HepG2 (cell line): ENCODE measurements around the gene SLC28A1. TPM values are rescaled to one million over a fixed set of nuclear protein-coding genes. Genes with fewer than 3 reads are reported as not detected.

Source experiments
- ATF6 ChIP-seq: sonication (generic); formaldehyde crosslinking; conservative IDR thresholded peaks from 2 replicates; pipeline ENCODE4 v1.4.0; 2020; ENCODE audit warnings: missing genetic modification reagents
- ATF7 ChIP-seq, 2 experiments: fragments of 450-650 bp in 1 of 2; sonication (generic) in 1 of 2; formaldehyde crosslinking in 1 of 2; IDR thresholded peaks; 2 replicates each; pipeline versions ENCODE4 v1.4.0 to v1.6.1; 2016 to 2020; ENCODE audit warnings: antibody characterized with exemption in 1 of 2, mild to moderate bottlenecking in 1 of 2, missing genetic modification reagents in 1 of 2
- CCDC6 ChIP-seq: sonication (generic); formaldehyde crosslinking; IDR thresholded peaks from 2 replicates; pipeline ENCODE4 v1.8.1; 2022; ENCODE audit warnings: mild to moderate bottlenecking, missing genetic modification reagents, moderate library complexity
- CTCF ChIP-seq: sonication (generic); formaldehyde crosslinking; IDR thresholded peaks from 2 replicates; pipeline ENCODE4 v1.5.0; 2020; ENCODE audit warnings: mild to moderate bottlenecking, missing genetic modification reagents, moderate library complexity
- GATAD2A ChIP-seq: IDR thresholded peaks from 2 replicates; pipeline ENCODE4 v1.6.1; 2016
- KMT2A ChIP-seq: sonication (generic); formaldehyde crosslinking; IDR thresholded peaks from 2 replicates; pipeline ENCODE4 v1.4.0; 2020; ENCODE audit warnings: missing genetic modification reagents
- MLX ChIP-seq: IDR thresholded peaks from 2 replicates; pipeline ENCODE4 v1.6.1; 2016
- MTA3 ChIP-seq: sonication (generic); formaldehyde crosslinking; IDR thresholded peaks from 2 replicates; pipeline ENCODE4 v1.4.0; 2020; ENCODE audit warnings: missing genetic modification reagents
- MXD4 ChIP-seq: IDR thresholded peaks from 2 replicates; pipeline ENCODE4 v1.6.1; 2016; ENCODE audit warnings: mild to moderate bottlenecking, missing biosample characterization, missing genetic modification reagents
- NCOA1 ChIP-seq: sonication (generic); formaldehyde crosslinking; IDR thresholded peaks from 2 replicates; pipeline ENCODE4 v1.9.0; 2021; ENCODE audit warnings: missing genetic modification reagents
- NONO ChIP-seq, 2 experiments: fragments of 450-650 bp in 1 of 2; sonication (generic) in 1 of 2; formaldehyde crosslinking in 1 of 2; IDR thresholded peaks in 1 of 2; conservative IDR thresholded peaks in 1 of 2; 2 replicates each; pipeline versions ENCODE4 v1.6.1 to v1.8.0; 2017 to 2022; ENCODE audit warnings: mild to moderate bottlenecking in 1 of 2, missing genetic modification reagents in 1 of 2, moderate library complexity in 1 of 2
- PBX3 ChIP-seq: sonication (generic); formaldehyde crosslinking; IDR thresholded peaks from 2 replicates; pipeline ENCODE4 v1.8.1; 2023; ENCODE audit warnings: missing genetic modification reagents, inconsistent platforms, borderline replicate concordance
- SRF ChIP-seq: IDR thresholded peaks from 2 replicates; pipeline ENCODE4 v1.6.1; 2011; ENCODE audit warnings: mild to moderate bottlenecking, low read depth, low read length, moderate library complexity
- SRSF1 ChIP-seq: fragments of 200-400 bp; formaldehyde crosslinking; optimal IDR thresholded peaks from 2 replicates; pipeline ENCODE3; 2017; ENCODE audit warnings: mild to moderate bottlenecking, low read depth, low read length, moderate library complexity
- THAP11 ChIP-seq: IDR thresholded peaks from 2 replicates; pipeline ENCODE4 v1.6.1; 2016; ENCODE audit warnings: missing biosample characterization, missing genetic modification reagents
- ZBTB2 ChIP-seq: sonication (generic); formaldehyde crosslinking; IDR thresholded peaks from 2 replicates; pipeline ENCODE4 v1.8.0; 2022; ENCODE audit warnings: low read depth, missing genetic modification reagents
- ZNF333 ChIP-seq: sonication (generic); formaldehyde crosslinking; IDR thresholded peaks from 2 replicates; pipeline ENCODE4 v1.4.0; 2020; ENCODE audit warnings: mild to moderate bottlenecking, missing genetic modification reagents, borderline replicate concordance
- ZNF615 ChIP-seq: sonication (generic); formaldehyde crosslinking; IDR thresholded peaks from 2 replicates; pipeline ENCODE4 v1.5.0; 2020; ENCODE audit warnings: mild to moderate bottlenecking, missing genetic modification reagents, borderline replicate concordance
- ZNF660 ChIP-seq: sonication (generic); formaldehyde crosslinking; IDR thresholded peaks from 2 replicates; pipeline ENCODE4 v1.5.1; 2020; ENCODE audit warnings: mild to moderate bottlenecking, low read depth, missing genetic modification reagents, borderline replicate concordance
- ZNF773 ChIP-seq: sonication (generic); formaldehyde crosslinking; IDR thresholded peaks from 2 replicates; pipeline ENCODE4 v1.4.0; 2020; ENCODE audit warnings: missing genetic modification reagents, borderline replicate concordance
- ZNF777 ChIP-seq: sonication (generic); formaldehyde crosslinking; IDR thresholded peaks from 2 replicates; pipeline ENCODE4 v1.4.0; 2020; ENCODE audit warnings: missing genetic modification reagents
- ZSCAN20 ChIP-seq: sonication (generic); formaldehyde crosslinking; IDR thresholded peaks from 2 replicates; pipeline ENCODE4 v1.4.0; 2020; ENCODE audit warnings: missing genetic modification reagents, mild to moderate bottlenecking, borderline replicate concordance
- polyA plus RNA-seq, 8 experiments: library from polyadenylated mRNA; depleted of rRNA in 3 of 8; stranded (reverse) in 7 of 8; unstranded in 1 of 8; fragments of >200 nt; fragmentation: Illumina TruSeq in 4 of 8; extraction: Trizol in 4 of 8; gene quantifications; 2 replicates each; pipeline versions ENCODE4 v1.2.1 to v1.2.3, GENCODE V29; 2011 to 2016; ENCODE audit warnings: low read depth in 4 of 8, missing spikeins in 1 of 8, mixed read lengths in 1 of 8; ENCODE audit not compliant: insufficient read depth in 1 of 8
- total RNA-seq, 5 experiments: library from RNA; depleted of rRNA; stranded (reverse); fragments of >200 nt; fragmentation: Illumina TruSeq; extraction: Trizol; gene quantifications; 2 replicates each; pipeline ENCODE4 v1.2.3, GENCODE V29; 2016; ENCODE audit warnings: low read depth in 1 of 5

Gene SLC28A1
- total and polyA plus RNA-seq, 2 of the 13 experiments (the other 11 are each of a cell fraction or from before 2014, with no cell fraction given): 0.31 to 5.8 TPM

GRCh38 chr15:84883466-84883865, 996 bp upstream of the SLC28A1 start (continued):
- TF ChIP-seq NONO (IDR thresholded peaks at IDR 0.05): no peak
- no peak for TF ChIP-seq NONO (CRISPR knock-in tag; conservative IDR thresholded peaks at IDR 0.05)
- no peak for TF ChIP-seq ZNF773
- peak; percentile 28; the same call in 1 of the 2 replicates for TF ChIP-seq GATAD2A (CRISPR knock-in tag)
- TF ChIP-seq ATF7 (IDR thresholded peaks at IDR 0.05): peak; percentile 76
- TF ChIP-seq ATF7 (CRISPR knock-in tag; IDR thresholded peaks at IDR 0.05): no peak; the same call in 1 of the 2 replicates
- no peak for TF ChIP-seq ZNF777 (CRISPR knock-in tag)
- no peak for TF ChIP-seq THAP11 (CRISPR knock-in tag)
- TF ChIP-seq MLX (CRISPR knock-in tag): no peak
- TF ChIP-seq MXD4 (CRISPR knock-in tag): 0 out of 2 replicates have a peak, but pooled peaks have one; percentile 7
- no peak for TF ChIP-seq SRSF1
- TF ChIP-seq MTA3 (CRISPR knock-in tag): no peak
- TF ChIP-seq PBX3 (CRISPR knock-in tag): no peak
- TF ChIP-seq CCDC6 (CRISPR knock-in tag): no peak
- no peak for TF ChIP-seq SRF
- no peak for TF ChIP-seq ZNF660
- TF ChIP-seq ZSCAN20 (CRISPR knock-in tag): no peak
- no peak for TF ChIP-seq ZNF333 (CRISPR knock-in tag)
- TF ChIP-seq ATF6: no peak
- TF ChIP-seq ZNF615 (CRISPR knock-in tag): no peak
- TF ChIP-seq CTCF (CRISPR knock-in tag): no peak
- no peak for TF ChIP-seq ZBTB2 (CRISPR knock-in tag)
- no peak for TF ChIP-seq KMT2A (CRISPR knock-in tag)
- TF ChIP-seq NCOA1: no peak
